IMR-90 (cell line): ENCODE results near the gene AXIN1. TPM values are rescaled to one million over a fixed set of nuclear protein-coding genes. Genes with fewer than 3 reads are reported as not detected.

ENCODE experiments used
- ATAC-seq: fragments of 200-7000 bp; cut with Tn5 transposase; 2 replicates; pipeline ENCODE4 v1.9.1; 2020; ENCODE audit warnings: low read depth, mild to moderate bottlenecking, moderate library complexity
- BruUV-seq: library from RNA; stranded (reverse); fragments of 400-500 nt; replicated peaks from 2 replicates; lab custom pipeline; 2021; lab: Mats Ljungman, UMichigan
- CTCF ChIA-PET: fragments of 300-600 bp; formaldehyde crosslinking; extraction: SDS; loops from one replicate; lab custom pipeline; 2021; ENCODE audit warnings: antibody characterized with exemption; lab: Yijun Ruan, JAX
- POLR2A ChIA-PET: fragments of 300-600 bp; sonication (Branson Sonifier 250); formaldehyde crosslinking; loops from one replicate; lab custom pipeline; 2022; ENCODE audit warnings: antibody characterized with exemption; ENCODE audit not compliant: unreplicated experiment; lab: Charles Lee
- DNase-seq: peaks from one replicate; pipeline ENCODE4 v3.0.0; 2013
- H2AFZ ChIP-seq: replicated peaks from 2 replicates; pipeline ENCODE3; 2013; ENCODE audit warnings: low read length, mild to moderate bottlenecking; ENCODE audit not compliant: poor library complexity
- H2AK5ac ChIP-seq: 2 replicates; pipeline ENCODE4 v1.6.1; 2013; ENCODE audit warnings: low read depth, low read length, inconsistent platforms
- H2AK9ac ChIP-seq: replicated peaks from 2 replicates; pipeline ENCODE3; 2013; ENCODE audit warnings: mild to moderate bottlenecking, low read depth, low read length, moderate library complexity; ENCODE audit not compliant: poor library complexity
- H2BK120ac ChIP-seq: 2 replicates; pipeline ENCODE4 v1.6.1; 2013; ENCODE audit warnings: low read depth, low read length, inconsistent platforms
- H2BK15ac ChIP-seq: 3 replicates; pipeline ENCODE4 v1.6.1; 2013; ENCODE audit warnings: low read depth, low read length, inconsistent platforms
- H2BK20ac ChIP-seq: 2 replicates; pipeline ENCODE4 v1.6.1; 2013; ENCODE audit warnings: low read depth, mild to moderate bottlenecking, inconsistent platforms, low read length, moderate library complexity
- H2BK5ac ChIP-seq: 2 replicates; pipeline ENCODE4 v1.6.1; 2013; ENCODE audit warnings: mild to moderate bottlenecking, low read depth, low read length, inconsistent platforms; ENCODE audit not compliant: poor library complexity, severe bottlenecking
- H3K14ac ChIP-seq: replicated peaks from 2 replicates; pipeline ENCODE4 v1.6.1; 2013; ENCODE audit warnings: low read depth, low read length, inconsistent platforms
- H3K18ac ChIP-seq: 2 replicates; pipeline ENCODE4 v1.6.1; 2013; ENCODE audit warnings: low read depth, low read length, control low read depth
- H3K23ac ChIP-seq: 2 replicates; pipeline ENCODE4 v1.6.1; 2013; ENCODE audit warnings: low read depth, low read length, inconsistent platforms
- H3K27ac ChIP-seq: 2 replicates; pipeline ENCODE4 v1.5.1; 2013; ENCODE audit warnings: mild to moderate bottlenecking, control low read depth, low read length; ENCODE audit not compliant: insufficient read depth
- H3K27me3 ChIP-seq: 2 replicates; pipeline ENCODE4 v1.6.1; 2013; ENCODE audit warnings: low read length; ENCODE audit not compliant: control insufficient read depth, insufficient read depth
- H3K36me3 ChIP-seq: 2 replicates; pipeline ENCODE4 v1.6.1; 2013; ENCODE audit warnings: low read length, mixed read lengths; ENCODE audit not compliant: control insufficient read depth, insufficient read depth
- H3K4ac ChIP-seq: 2 replicates; pipeline ENCODE4 v1.6.1; 2013; ENCODE audit warnings: low read depth, low read length, inconsistent platforms
- H3K4me1 ChIP-seq: 2 replicates; pipeline ENCODE4 v1.6.1; 2013; ENCODE audit warnings: low read length, mixed read lengths; ENCODE audit not compliant: control insufficient read depth, insufficient read depth
- H3K4me2 ChIP-seq: 2 replicates; pipeline ENCODE4 v1.6.1; 2013; ENCODE audit warnings: low read depth, mild to moderate bottlenecking, control low read depth, low read length, moderate library complexity
- H3K4me3 ChIP-seq: 2 replicates; pipeline ENCODE4 v1.5.1; 2013; ENCODE audit warnings: low read depth, mild to moderate bottlenecking, control low read depth, low read length, moderate library complexity; ENCODE audit not compliant: insufficient read depth
- H3K56ac ChIP-seq: 2 replicates; pipeline ENCODE4 v1.6.1; 2013; ENCODE audit warnings: low read length, inconsistent platforms; ENCODE audit not compliant: insufficient read depth; ENCODE audit errors: extremely low read depth
- H3K79me1 ChIP-seq, 2 experiments: 2 replicates each; pipeline ENCODE4 v1.6.1; 2013; ENCODE audit warnings: low read length in 2 of 2, inconsistent platforms in 1 of 2, low read depth in 1 of 2
- H3K9ac ChIP-seq: 2 replicates; pipeline ENCODE4 v1.6.1; 2013; ENCODE audit warnings: low read depth, low read length, control low read depth
- H3K9me1 ChIP-seq: 2 replicates; pipeline ENCODE4 v1.6.1; 2013; ENCODE audit warnings: low read length, inconsistent platforms; ENCODE audit not compliant: insufficient read depth
- H3K9me3 ChIP-seq: 2 replicates; pipeline ENCODE4 v1.6.1; 2013; ENCODE audit warnings: low read length; ENCODE audit not compliant: control insufficient read depth, insufficient read depth
- H4K20me1 ChIP-seq: 2 replicates; pipeline ENCODE4 v1.6.1; 2013; ENCODE audit warnings: low read length, inconsistent platforms; ENCODE audit not compliant: insufficient read depth
- H4K5ac ChIP-seq: 2 replicates; pipeline ENCODE4 v1.6.1; 2013; ENCODE audit warnings: mild to moderate bottlenecking, low read depth, low read length, control low read depth
- H4K8ac ChIP-seq, 2 experiments: 2 replicates each; pipeline ENCODE4 v1.6.1; 2013; ENCODE audit warnings: low read depth in 2 of 2, low read length in 2 of 2, control low read depth in 1 of 2, inconsistent platforms in 1 of 2
- H4K91ac ChIP-seq: 2 replicates; pipeline ENCODE4 v1.6.1; 2013; ENCODE audit warnings: low read depth, low read length, inconsistent platforms; ENCODE audit not compliant: insufficient read depth
- BHLHE40 ChIP-seq: fragments of 150-350 bp; IDR thresholded peaks from 2 replicates; pipeline ENCODE4 v1.6.1; 2016; ENCODE audit warnings: mild to moderate bottlenecking, low read depth, low read length
- CEBPB ChIP-seq: IDR thresholded peaks from 2 replicates; pipeline ENCODE4 v1.6.1; 2012; ENCODE audit warnings: low read depth, low read length, improper control_type of control experiment
- CHD1 ChIP-seq: IDR thresholded peaks from 2 replicates; pipeline ENCODE4 v1.6.1; 2012; ENCODE audit warnings: low read depth, low read length, improper control_type of control experiment
- CTCF ChIP-seq: conservative IDR thresholded peaks from 2 replicates; pipeline ENCODE4 v1.5.1; 2012; ENCODE audit warnings: mild to moderate bottlenecking, low read depth, low read length, improper control_type of control experiment
- MAZ ChIP-seq: IDR thresholded peaks from 2 replicates; pipeline ENCODE4 v1.6.1; 2012; ENCODE audit warnings: low read depth, mild to moderate bottlenecking, low read length, improper control_type of control experiment, moderate library complexity, borderline replicate concordance
- MXI1 ChIP-seq: IDR thresholded peaks from 2 replicates; pipeline ENCODE4 v1.6.1; 2012; ENCODE audit warnings: low read depth, mild to moderate bottlenecking, low read length, moderate library complexity, borderline replicate concordance
- NFE2L2 ChIP-seq: fragments of 150-350 bp; IDR thresholded peaks from 2 replicates; pipeline ENCODE4 v1.6.1; 2016; ENCODE audit warnings: low read depth, mild to moderate bottlenecking, low read length
- POLR2A ChIP-seq: IDR thresholded peaks from 2 replicates; pipeline ENCODE4 v1.6.1; 2012; ENCODE audit warnings: mild to moderate bottlenecking, low read depth, low read length
- RAD21 ChIP-seq: IDR thresholded peaks from 2 replicates; pipeline ENCODE4 v1.6.1; 2012; ENCODE audit warnings: low read length, improper control_type of control experiment
- RCOR1 ChIP-seq: IDR thresholded peaks from 2 replicates; pipeline ENCODE4 v1.6.1; 2012; ENCODE audit warnings: mild to moderate bottlenecking, low read length, improper control_type of control experiment; ENCODE audit not compliant: insufficient replicate concordance
- RFX5 ChIP-seq: IDR thresholded peaks from 2 replicates; pipeline ENCODE4 v1.8.0; 2012; ENCODE audit warnings: low read depth, mild to moderate bottlenecking, low read length, moderate library complexity
- WGBS, 2 experiments: methylation state at CpG; one replicate each; pipeline versions ENCODE4 v1.1.5 to v1.1.7; 2013; ENCODE audit warnings: missing lambda C conversion rate in 2 of 2; ENCODE audit not compliant: insufficient read length in 1 of 2; ENCODE audit errors: extremely low coverage in 2 of 2; 5-methylcytosine and 5-hydroxymethylcytosine counted together
- dilution Hi-C: fragments of 300-500 bp; cut with HindIII; formaldehyde crosslinking; loops from one replicate; pipeline ENCODE4 v1.14.3; 2018; ENCODE audit warnings: low sequenced_read_pairs; ENCODE audit not compliant: unreplicated experiment
- in situ Hi-C: fragments of 300-500 bp; cut with MboI; formaldehyde crosslinking; loops from 3 replicates; pipeline ENCODE4 v1.14.3; 2019; ENCODE audit warnings: low sequenced_read_pairs, inconsistent platforms, mixed read lengths
- intact Hi-C: fragments of 100-400 bp; cut with micrococcal nuclease; formaldehyde crosslinking; loops from 2 replicates; pipeline ENCODE4 v1.10.0; 2022
- polyA plus RNA-seq, 3 experiments: library from polyadenylated mRNA; depleted of rRNA; stranded (reverse); fragments of >200 nt; gene quantifications; 2 replicates each; pipeline ENCODE4 v1.2.3, GENCODE V29; 2012; ENCODE audit warnings: low replicate concordance in 1 of 3
- total RNA-seq: library from RNA; depleted of rRNA; stranded (reverse); fragments of >200 nt; gene quantifications from 2 replicates; pipeline ENCODE4 v1.2.3, GENCODE V29; 2012
- TF ChIP-seq, protein P1 (sequence below): fragments of 150-350 bp; IDR thresholded peaks from 2 replicates; pipeline ENCODE4 v1.6.1; 2016; ENCODE audit warnings: low read depth, mild to moderate bottlenecking, low read length, moderate library complexity, borderline replicate concordance

AXIN1 gene
- total and polyA plus RNA-seq, 2 of the 4 experiments (the other 2 are of a cell fraction) = 10.9 to 14.2 TPM

GRCh38 chr16:311725-312124, 40.8 kb downstream of the AXIN1 start:
- no peaks in the 10 kb centered on the region for H3K4me1 ChIP-seq
- no peak overlapping the region for H4K5ac ChIP-seq
- H3K79me1 ChIP-seq = peaks cover 23 to 33% of the 10 kb centered on the region in 2 experiments
- no TSS peak for BruUV-seq
- peaks cover 46% of the 10 kb centered on the region for H3K36me3 ChIP-seq
- DNase-seq (no peak), ATAC-seq (no peak)
- no peaks in the 10 kb centered on the region for H3K9me3 ChIP-seq
- H2BK120ac ChIP-seq = no peak overlapping the region
- H4K8ac ChIP-seq = no peak overlapping the region
- H2BK5ac ChIP-seq = no peak overlapping the region
- no peak overlapping the region for H3K9ac ChIP-seq
- no peak overlapping the region for H2AK9ac ChIP-seq
- TF ChIP-seq NFE2L2 = no peak
- no peak for TF ChIP-seq RFX5
- TF ChIP-seq, protein P1, sequence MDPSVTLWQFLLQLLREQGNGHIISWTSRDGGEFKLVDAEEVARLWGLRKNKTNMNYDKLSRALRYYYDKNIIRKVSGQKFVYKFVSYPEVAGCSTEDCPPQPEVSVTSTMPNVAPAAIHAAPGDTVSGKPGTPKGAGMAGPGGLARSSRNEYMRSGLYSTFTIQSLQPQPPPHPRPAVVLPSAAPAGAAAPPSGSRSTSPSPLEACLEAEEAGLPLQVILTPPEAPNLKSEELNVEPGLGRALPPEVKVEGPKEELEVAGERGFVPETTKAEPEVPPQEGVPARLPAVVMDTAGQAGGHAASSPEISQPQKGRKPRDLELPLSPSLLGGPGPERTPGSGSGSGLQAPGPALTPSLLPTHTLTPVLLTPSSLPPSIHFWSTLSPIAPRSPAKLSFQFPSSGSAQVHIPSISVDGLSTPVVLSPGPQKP = no peak
- TF ChIP-seq CEBPB = no peak
- no peak for TF ChIP-seq CTCF
- TF ChIP-seq MXI1 = no peak
- TF ChIP-seq RAD21 = no peak
- no peak for TF ChIP-seq POLR2A
- no peak for TF ChIP-seq BHLHE40
- TF ChIP-seq CHD1 = no peak
- no peak for TF ChIP-seq MAZ
- TF ChIP-seq RCOR1 = no peak
- no peak overlapping the region for H3K27ac ChIP-seq
- no peak overlapping the region for H2BK20ac ChIP-seq
- intact Hi-C loops = no loop called here
- H3K27me3 ChIP-seq = no peaks in the 10 kb centered on the region
- in situ Hi-C loops = no loop called here
- H3K9me1 ChIP-seq = no peaks in the 10 kb centered on the region; the same call in 1 of the 2 replicates
- H2AFZ ChIP-seq = no peak overlapping the region
- H3K14ac ChIP-seq = no peak overlapping the region
- H2BK15ac ChIP-seq = no peak overlapping the region
- H3K23ac ChIP-seq = no peak overlapping the region
- H3K18ac ChIP-seq = no peak overlapping the region
- ChIA-PET CTCF (no interaction called here), POLR2A (no interaction called here)
- H2AK5ac ChIP-seq = no peak overlapping the region
- no peak overlapping the region for H3K4me2 ChIP-seq
- H3K56ac ChIP-seq = no peak overlapping the region
- H3K4me3 ChIP-seq = no peak overlapping the region
- H4K20me1 ChIP-seq = peaks cover 10% of the 10 kb centered on the region
- H4K91ac ChIP-seq = no peak overlapping the region
- WGBS, 2 experiments = 100% methylated on average over 1 of the region's 15 CpGs; no CpG with 5 or more reads in 1 of the 2 experiments
- no peak overlapping the region for H3K4ac ChIP-seq
- dilution Hi-C loops = no loop called here
